Caco-2 (cell line): ENCODE measurements around the gene ZNF474. TPM values are rescaled to one million over a fixed set of nuclear protein-coding genes. Genes with fewer than 3 reads are reported as not detected.

Source experiments
- BruUV-seq: library from RNA; stranded (reverse); fragments of 400-500 nt; replicated peaks from 2 replicates; lab custom pipeline; 2021; lab: Mats Ljungman, UMichigan
- CTCF ChIA-PET: fragments of 300-600 bp; sonication (Branson Sonifier 250); formaldehyde crosslinking; loops from one replicate; lab custom pipeline; 2022; ENCODE audit warnings: antibody characterized with exemption; lab: Charles Lee
- POLR2A ChIA-PET: fragments of 300-600 bp; sonication (Branson Sonifier 250); formaldehyde crosslinking; loops from one replicate; lab custom pipeline; 2022; ENCODE audit warnings: antibody characterized with exemption; lab: Charles Lee
- DNase-seq, 2 experiments: peaks; one replicate each; pipeline versions ENCODE4 v3.0.0 to v3.0.0-alpha.2; 2020 to 2022
- H3K27me3 ChIP-seq: replicated peaks from 2 replicates; pipeline ENCODE4 v1.6.0; 2011; ENCODE audit warnings: low read length; ENCODE audit not compliant: control insufficient read depth, insufficient read depth
- H3K36me3 ChIP-seq: 2 replicates; pipeline ENCODE4 v1.5.1; 2011; ENCODE audit warnings: low read length; ENCODE audit not compliant: control insufficient read depth, insufficient read depth
- H3K4me1 ChIP-seq: fragments of 250-450 bp; sonication (Bioruptor Pico); 2 replicates; pipeline ENCODE4 v1.5.1; 2020; ENCODE audit warnings: mild to moderate bottlenecking
- H3K4me3 ChIP-seq: 2 replicates; pipeline ENCODE4 v1.5.1; 2011; ENCODE audit warnings: low read depth, mild to moderate bottlenecking, control low read depth, low read length
- H3K9me3 ChIP-seq: fragments of 250-450 bp; sonication (Bioruptor Pico); 2 replicates; pipeline ENCODE4 v1.5.1; 2020; ENCODE audit warnings: mild to moderate bottlenecking, moderate library complexity
- H3K27ac Mint-ChIP-seq: one replicate; pipeline ENCODE4 v1.8.0; 2022; ENCODE audit warnings: mixed read lengths; ENCODE audit not compliant: unreplicated experiment
- H3K27me3 Mint-ChIP-seq: one replicate; pipeline ENCODE4 v1.8.0; 2022; ENCODE audit warnings: mixed read lengths; ENCODE audit not compliant: insufficient read depth, unreplicated experiment
- H3K36me3 Mint-ChIP-seq: one replicate; pipeline ENCODE4 v1.8.0; 2022; ENCODE audit warnings: mild to moderate bottlenecking, mixed read lengths; ENCODE audit not compliant: insufficient read depth, unreplicated experiment
- H3K4me1 Mint-ChIP-seq: one replicate; pipeline ENCODE4 v1.8.0; 2022; ENCODE audit warnings: low read depth, mixed read lengths; ENCODE audit not compliant: unreplicated experiment
- H3K4me3 Mint-ChIP-seq: one replicate; pipeline ENCODE4 v1.8.0; 2022; ENCODE audit warnings: mild to moderate bottlenecking, moderate library complexity, mixed read lengths; ENCODE audit not compliant: unreplicated experiment
- H3K9me3 Mint-ChIP-seq: one replicate; pipeline ENCODE4 v1.8.0; 2022; ENCODE audit warnings: mixed read lengths; ENCODE audit not compliant: unreplicated experiment
- intact Hi-C: fragments of 100-400 bp; cut with micrococcal nuclease; formaldehyde crosslinking; loops from one replicate; pipeline ENCODE4 v1.10.0; 2022; ENCODE audit not compliant: unreplicated experiment
- total RNA-seq: library from RNA; stranded (reverse); gene quantifications from 2 replicates; pipeline ENCODE4 v1.2.3, GENCODE V29; 2022
- TF ChIP-seq, protein P1 (sequence below), 2 experiments: fragments of 200-600 bp in 1 of 2; IDR thresholded peaks; 1 replicate in 1 of 2; 2 replicates in 1 of 2; pipeline versions ENCODE4 v1.5.1 to v1.8.0; 2011 to 2022; ENCODE audit warnings: antibody characterized with exemption in 1 of 2, control low read depth in 1 of 2, inconsistent platforms in 1 of 2, low read depth in 1 of 2, low read length in 1 of 2, mild to moderate bottlenecking in 1 of 2, moderate library complexity in 1 of 2; ENCODE audit not compliant: insufficient read depth in 1 of 2, severe bottlenecking in 1 of 2, unreplicated experiment in 1 of 2

Gene ZNF474
- total RNA-seq, 1 experiment from 2014 or later, result not detected

DNA sequence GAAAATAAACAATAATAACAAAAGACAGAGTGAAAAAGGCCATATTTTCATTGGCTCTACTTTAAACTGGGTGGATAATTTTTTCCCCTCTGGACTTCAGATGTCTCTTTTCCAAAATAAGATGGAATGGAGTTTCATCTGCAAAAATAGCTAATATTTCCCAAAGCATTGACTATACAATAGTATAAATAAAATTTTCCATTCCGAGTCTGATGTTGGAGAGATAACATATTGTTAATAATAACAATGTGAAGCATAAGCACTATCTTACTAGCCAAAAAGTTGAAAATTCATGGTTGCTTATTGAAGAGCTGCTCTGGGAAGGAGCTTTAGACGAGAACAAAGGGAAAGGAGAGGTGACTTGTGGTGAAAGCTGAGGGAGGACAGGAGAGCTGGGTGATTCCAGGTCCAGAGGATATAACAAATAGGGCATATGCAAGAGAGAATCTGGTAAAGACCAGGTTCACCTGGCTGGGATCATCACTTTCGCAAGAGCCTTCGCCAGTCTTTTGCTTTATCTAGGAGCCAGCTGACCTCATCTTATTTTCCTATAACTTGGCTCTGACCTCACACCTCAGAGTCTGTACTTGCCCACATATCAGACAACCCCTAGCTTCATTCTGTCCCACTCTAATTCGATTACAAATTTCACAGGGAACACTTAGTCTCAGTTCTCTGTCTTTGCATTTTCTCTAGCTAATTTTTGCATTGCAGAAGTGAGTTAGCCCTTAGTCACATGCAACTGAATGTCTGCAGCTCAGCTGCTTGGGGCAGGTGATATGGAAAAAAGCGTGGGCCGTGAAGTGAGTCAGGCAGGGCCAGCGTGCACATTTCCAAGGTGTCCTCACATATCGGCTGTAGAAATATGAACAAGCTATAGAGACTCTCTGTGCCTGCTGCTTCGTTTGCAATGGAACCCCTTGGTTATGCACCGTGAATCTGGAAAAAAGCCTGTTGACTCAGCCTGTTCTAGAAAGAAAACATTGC, 7.6 kb upstream of the ZNF474 start:
- no peaks in the 10 kb centered on the region for H3K9me3 ChIP-seq
- Mint-ChIP-seq H3K27ac (no peak overlapping the region), H3K4me1 (no peaks in the 10 kb centered on the region), H3K4me3 (no peak overlapping the region), H3K36me3 (no peaks in the 10 kb centered on the region), H3K9me3 (no peaks in the 10 kb centered on the region), H3K27me3 (peaks cover 15% of the 10 kb centered on the region)
- no TSS peak for BruUV-seq
- no peaks in the 10 kb centered on the region for H3K4me1 ChIP-seq
- no peak for DNase-seq
- ChIA-PET POLR2A (no interaction called here), CTCF (interaction anchor here (0.5 to 1.0 kb wide), 2 partner anchors 15 to 19 kb away, joined by 3 to 9 read pairs; no protein-coding TSS in a partner anchor)
- intact Hi-C loops, result no loop called here
- TF ChIP-seq, protein P1, sequence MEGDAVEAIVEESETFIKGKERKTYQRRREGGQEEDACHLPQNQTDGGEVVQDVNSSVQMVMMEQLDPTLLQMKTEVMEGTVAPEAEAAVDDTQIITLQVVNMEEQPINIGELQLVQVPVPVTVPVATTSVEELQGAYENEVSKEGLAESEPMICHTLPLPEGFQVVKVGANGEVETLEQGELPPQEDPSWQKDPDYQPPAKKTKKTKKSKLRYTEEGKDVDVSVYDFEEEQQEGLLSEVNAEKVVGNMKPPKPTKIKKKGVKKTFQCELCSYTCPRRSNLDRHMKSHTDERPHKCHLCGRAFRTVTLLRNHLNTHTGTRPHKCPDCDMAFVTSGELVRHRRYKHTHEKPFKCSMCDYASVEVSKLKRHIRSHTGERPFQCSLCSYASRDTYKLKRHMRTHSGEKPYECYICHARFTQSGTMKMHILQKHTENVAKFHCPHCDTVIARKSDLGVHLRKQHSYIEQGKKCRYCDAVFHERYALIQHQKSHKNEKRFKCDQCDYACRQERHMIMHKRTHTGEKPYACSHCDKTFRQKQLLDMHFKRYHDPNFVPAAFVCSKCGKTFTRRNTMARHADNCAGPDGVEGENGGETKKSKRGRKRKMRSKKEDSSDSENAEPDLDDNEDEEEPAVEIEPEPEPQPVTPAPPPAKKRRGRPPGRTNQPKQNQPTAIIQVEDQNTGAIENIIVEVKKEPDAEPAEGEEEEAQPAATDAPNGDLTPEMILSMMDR (IDR thresholded peaks at IDR 0.05; ENCODE audit: insufficient read depth in 1 of 2, low read depth in 1 of 2, low read length in 1 of 2, severe bottlenecking in 1 of 2, unreplicated experiment in 1 of 2), result no peak
- H3K4me3 ChIP-seq, result no peak overlapping the region
- no peaks in the 10 kb centered on the region for H3K36me3 ChIP-seq
- no peaks in the 10 kb centered on the region; the same call in 1 of the 2 replicates for H3K27me3 ChIP-seq

DNA sequence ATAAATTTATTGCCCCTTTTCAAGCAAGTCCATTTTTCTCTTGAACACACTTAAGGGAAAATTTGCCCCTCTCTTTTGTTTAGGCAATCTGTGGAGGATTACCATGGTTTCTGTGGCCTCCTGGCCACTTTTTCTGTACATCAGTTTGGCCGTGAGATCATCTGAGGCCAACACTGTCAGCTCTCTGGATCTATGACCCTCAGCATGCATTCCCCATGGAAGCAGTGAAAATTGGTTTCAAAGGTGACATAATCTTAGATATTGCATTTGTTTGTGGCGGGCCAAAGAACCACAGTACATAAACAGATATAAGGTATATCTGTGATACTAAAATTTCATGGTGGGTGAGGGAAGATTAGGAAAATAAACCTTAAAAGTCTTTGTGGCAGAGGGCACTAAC, 4.6 kb upstream of the ZNF474 start:
- no peaks in the 10 kb centered on the region for H3K4me1 ChIP-seq
- H3K27ac Mint-ChIP-seq, result no peak overlapping the region
- BruUV-seq, result no TSS peak
- intact Hi-C loops, result no loop called here
- CTCF ChIA-PET, result no interaction called here
- no peaks in the 10 kb centered on the region; the same call in 1 of the 2 replicates for H3K27me3 ChIP-seq
- TF ChIP-seq, protein P1 (IDR thresholded peaks at IDR 0.05; ENCODE audit: insufficient read depth in 1 of 2, low read depth in 1 of 2, low read length in 1 of 2, severe bottlenecking in 1 of 2, unreplicated experiment in 1 of 2), result no peak
- no peaks in the 10 kb centered on the region for H3K9me3 ChIP-seq
- H3K36me3 Mint-ChIP-seq, result no peaks in the 10 kb centered on the region
- H3K27me3 Mint-ChIP-seq, result peaks cover 11% of the 10 kb centered on the region
- H3K4me1 Mint-ChIP-seq, result no peaks in the 10 kb centered on the region
- no peak for DNase-seq
- POLR2A ChIA-PET, result no interaction called here
- H3K4me3 ChIP-seq, result no peak overlapping the region
- no peaks in the 10 kb centered on the region for H3K9me3 Mint-ChIP-seq
- H3K36me3 ChIP-seq, result no peaks in the 10 kb centered on the region
- no peak overlapping the region for H3K4me3 Mint-ChIP-seq

DNA sequence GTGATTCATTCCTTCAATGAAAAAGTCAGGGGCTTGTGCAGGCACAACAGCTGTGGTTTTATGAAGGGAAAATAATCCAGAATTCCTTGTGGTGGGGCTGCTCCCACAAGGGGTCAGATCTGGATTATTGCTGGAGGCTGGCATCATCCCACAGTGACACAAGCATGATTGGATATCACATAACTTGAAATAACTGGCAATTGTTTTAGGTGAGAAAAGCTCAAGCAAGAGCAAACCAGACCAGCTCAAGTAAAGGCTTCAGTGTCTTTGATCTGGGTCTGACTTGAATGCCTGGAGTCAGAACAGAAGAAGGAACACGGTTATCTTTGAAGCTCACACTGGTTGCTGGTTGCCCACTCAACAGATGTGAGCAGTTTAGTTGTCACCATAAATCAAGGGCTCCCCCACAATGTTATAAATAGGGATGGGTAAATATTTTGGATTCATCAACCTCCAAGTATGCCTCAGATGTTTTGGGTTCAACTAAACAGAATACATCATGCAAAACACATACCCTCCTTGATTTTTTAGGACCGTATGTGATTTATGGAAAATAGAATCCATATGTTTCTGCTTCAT, 3.1 kb upstream of the ZNF474 start:
- TF ChIP-seq, protein P1 (IDR thresholded peaks at IDR 0.05; ENCODE audit: insufficient read depth in 1 of 2, low read depth in 1 of 2, low read length in 1 of 2, severe bottlenecking in 1 of 2, unreplicated experiment in 1 of 2), result no peak
- no TSS peak for BruUV-seq
- Mint-ChIP-seq H3K36me3 (no peaks in the 10 kb centered on the region), H3K27ac (no peak overlapping the region), H3K4me3 (no peak overlapping the region), H3K9me3 (no peaks in the 10 kb centered on the region), H3K27me3 (peaks cover 13% of the 10 kb centered on the region), H3K4me1 (no peaks in the 10 kb centered on the region)
- no peak overlapping the region for H3K4me3 ChIP-seq
- H3K36me3 ChIP-seq, result no peaks in the 10 kb centered on the region
- DNase-seq, result no peak
- H3K4me1 ChIP-seq, result no peaks in the 10 kb centered on the region
- CTCF ChIA-PET, result no interaction called here
- POLR2A ChIA-PET, result no interaction called here
- intact Hi-C loops, result no loop called here
- no peaks in the 10 kb centered on the region for H3K9me3 ChIP-seq
- no peaks in the 10 kb centered on the region; the same call in 1 of the 2 replicates for H3K27me3 ChIP-seq
